AG10803 (cell line): Measurements from ENCODE around the gene CNTF.

Source experiments
- DNase-seq: peaks from one replicate; pipeline ENCODE4 v3.0.0; 2010; ENCODE audit warnings: low read depth
- H3K4me3 ChIP-seq: 2 replicates; pipeline ENCODE4 v1.5.1; 2011; ENCODE audit warnings: mild to moderate bottlenecking, low read length, control low read depth
- CTCF ChIP-seq: conservative IDR thresholded peaks from 2 replicates; pipeline ENCODE4 v1.5.1; 2011; ENCODE audit warnings: mild to moderate bottlenecking, low read length, control low read depth, inconsistent platforms

CNTF gene

DNA sequence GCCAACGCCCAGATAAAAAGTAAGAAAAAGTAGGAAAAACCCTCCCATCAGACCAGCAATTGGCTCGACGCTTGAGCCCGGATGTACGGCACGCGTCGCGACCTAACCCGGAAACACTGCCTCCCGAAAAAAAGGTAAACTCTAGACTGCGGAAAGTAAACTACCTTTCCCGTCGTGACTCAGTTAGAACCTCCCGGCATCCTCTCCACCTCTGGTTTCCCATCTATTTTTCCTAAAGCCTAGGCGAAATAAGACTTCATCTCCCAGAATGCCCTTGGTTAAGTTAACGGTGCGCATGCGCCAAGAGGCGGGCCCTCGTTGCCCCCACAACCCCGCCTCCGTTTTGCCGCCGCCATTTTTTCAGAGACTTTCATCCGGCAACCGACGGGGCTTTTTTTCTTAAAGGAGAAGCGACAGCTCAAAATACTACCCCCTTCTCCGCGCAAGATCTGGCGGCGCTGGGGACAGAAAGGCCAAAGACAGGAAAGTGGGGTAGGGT is 44.3 kb upstream of the CNTF start:
- peak; percentile 99 for DNase-seq
- peak overlapping the region; percentile 95 for H3K4me3 ChIP-seq
- no peak for TF ChIP-seq CTCF

GRCh38 chr11:58578635-58579191 is 43.8 kb upstream of the CNTF start, which contains the start of gene ZFP91:
Gene ZFP91, plus strand, starts transcription at chr11:58579063. Its CDS starts 219 bp downstream, at chr11:58579282.
- no peak for TF ChIP-seq CTCF
- H3K4me3 ChIP-seq, result peak within 1 kb of the TSS; percentile 95
- peak; percentile 98 for DNase-seq

DNA sequence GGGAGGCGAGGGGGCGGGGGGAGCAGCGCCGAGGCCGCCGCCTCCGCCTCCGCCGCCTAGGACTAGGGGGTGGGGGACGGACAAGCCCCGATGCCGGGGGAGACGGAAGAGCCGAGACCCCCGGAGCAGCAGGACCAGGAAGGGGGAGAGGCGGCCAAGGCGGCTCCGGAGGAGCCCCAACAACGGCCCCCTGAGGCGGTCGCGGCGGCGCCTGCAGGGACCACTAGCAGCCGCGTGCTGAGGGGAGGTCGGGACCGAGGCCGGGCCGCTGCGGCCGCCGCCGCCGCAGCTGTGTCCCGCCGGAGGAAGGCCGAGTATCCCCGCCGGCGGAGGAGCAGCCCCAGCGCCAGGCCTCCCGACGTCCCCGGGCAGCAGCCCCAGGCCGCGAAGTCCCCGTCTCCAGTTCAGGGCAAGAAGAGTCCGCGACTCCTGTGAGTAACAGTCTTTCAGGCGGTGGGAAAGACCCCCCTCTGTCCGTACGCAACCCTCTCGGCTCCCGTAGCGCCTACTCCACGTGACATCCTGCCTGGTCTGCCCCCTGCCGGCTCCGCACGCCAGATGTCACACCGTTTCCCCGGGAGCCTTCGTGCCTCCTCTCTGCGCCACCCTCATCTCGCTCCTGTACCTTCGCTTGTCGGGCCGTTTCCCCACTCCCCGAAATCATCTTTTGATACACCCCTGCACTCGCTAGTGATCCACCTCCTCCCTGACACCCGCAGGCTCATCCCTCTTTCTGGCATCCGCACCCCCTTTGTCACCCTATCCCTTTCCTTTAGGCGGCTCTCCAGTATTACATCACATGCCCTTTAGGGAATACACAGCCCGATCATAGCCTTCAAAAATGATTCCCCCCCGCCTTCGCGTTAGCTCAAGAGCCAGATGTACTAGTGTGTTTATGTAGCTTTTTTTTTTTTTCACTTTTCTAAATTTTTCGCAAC is 43.0 kb upstream of the CNTF start:
- H3K4me3 ChIP-seq, result peak overlapping the region; percentile 86
- peak; percentile 69 for TF ChIP-seq CTCF

GRCh38 chr11:58580311-58580710 is 42.2 kb upstream of the CNTF start:
- no peak for DNase-seq

More for the DNA sequence above, 43.0 kb upstream of the CNTF start:
- peak; percentile 90 for DNase-seq

GRCh38 chr11:58582437-58582836 is 40.0 kb upstream of the CNTF start:
- TF ChIP-seq CTCF, result no peak
- no peak for DNase-seq
- no peak overlapping the region for H3K4me3 ChIP-seq

More at GRCh38 chr11:58580311-58580710, 42.2 kb upstream of the CNTF start:
- H3K4me3 ChIP-seq, result peak overlapping the region; percentile 86
- TF ChIP-seq CTCF, result no peak

DNA sequence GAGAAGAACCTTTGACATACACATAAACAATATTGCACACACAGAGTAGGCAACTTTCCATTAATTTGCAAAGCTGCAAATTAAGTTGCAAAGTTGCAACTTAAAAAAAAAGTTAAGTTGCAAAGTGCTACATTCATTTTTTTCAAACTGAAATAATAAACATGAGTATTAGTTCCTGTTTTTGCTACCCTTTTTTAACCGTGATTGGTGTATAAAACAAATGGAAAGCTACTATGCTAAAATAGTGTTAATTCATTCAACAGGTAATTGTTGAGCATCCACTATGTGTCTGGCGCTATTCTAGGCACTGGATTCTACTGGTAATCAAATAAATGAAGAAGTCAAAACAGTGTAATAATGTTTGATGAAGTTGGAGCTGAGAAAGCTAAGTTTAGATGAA is 35.5 kb upstream of the CNTF start:
- H3K4me3 ChIP-seq, result no peak overlapping the region
- no peak for TF ChIP-seq CTCF
- DNase-seq, result no peak
